Measurements from ENCODE around the gene NUBPL. TPM values are rescaled to one million over a fixed set of nuclear protein-coding genes. Genes with fewer than 3 reads are reported as not detected.
"Not testable (repeated sequence)": the region's sequence is repeated elsewhere in the genome, so short reads cannot be mapped to it uniquely, and the experiment has no call there.

The NUBPL gene
- total RNA-seq, 1 experiment from 2014 or later = 26.8 TPM

DNA sequence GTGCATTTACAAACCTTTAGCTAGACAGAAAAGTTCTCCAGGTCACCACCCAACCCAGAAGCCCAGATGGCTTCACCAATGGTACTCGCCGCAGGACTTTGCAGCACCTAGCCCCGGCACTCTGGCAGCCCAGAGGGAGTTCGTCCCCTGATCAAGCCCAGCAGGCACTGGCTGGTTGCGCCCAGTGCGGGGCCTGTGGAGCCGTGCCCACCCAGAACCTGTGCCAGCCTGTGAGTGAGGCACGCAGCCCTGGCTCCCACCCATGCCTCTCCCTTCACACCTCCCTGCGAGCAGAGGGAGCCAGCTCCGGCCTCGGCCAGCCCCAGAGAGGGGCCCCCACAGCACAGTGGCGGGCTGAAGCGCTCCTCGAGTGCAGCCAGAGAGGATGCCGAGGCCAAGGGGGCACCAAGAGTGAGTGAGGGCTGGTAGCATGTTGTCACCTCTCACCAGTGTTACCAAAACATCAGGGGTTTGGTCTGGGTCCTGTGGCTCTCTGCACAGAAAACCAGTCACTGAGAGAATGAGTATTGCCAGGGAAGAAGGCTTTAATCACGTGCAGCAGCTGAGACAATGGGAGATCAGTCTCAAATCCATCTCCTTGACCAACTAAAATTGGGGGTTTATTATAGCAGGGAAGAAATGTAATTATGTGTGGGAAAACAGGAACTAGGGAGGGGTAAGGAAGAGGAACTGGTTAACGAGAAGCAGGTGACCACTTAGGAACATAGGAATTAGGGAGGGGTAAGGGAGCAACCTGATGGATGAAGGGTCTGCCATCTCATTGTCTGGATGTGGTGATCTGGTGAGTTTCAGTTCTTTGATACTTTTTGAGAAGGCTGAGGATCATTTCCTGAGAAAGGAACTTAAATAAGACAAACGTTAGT is 151.3 kb downstream of the NUBPL start:
- in situ Hi-C loops (cut with HindIII; ENCODE audit: low sequenced_read_pairs) = no loop called here
- no peak for DNase-seq (ENCODE audit: low spot score)

DNA sequence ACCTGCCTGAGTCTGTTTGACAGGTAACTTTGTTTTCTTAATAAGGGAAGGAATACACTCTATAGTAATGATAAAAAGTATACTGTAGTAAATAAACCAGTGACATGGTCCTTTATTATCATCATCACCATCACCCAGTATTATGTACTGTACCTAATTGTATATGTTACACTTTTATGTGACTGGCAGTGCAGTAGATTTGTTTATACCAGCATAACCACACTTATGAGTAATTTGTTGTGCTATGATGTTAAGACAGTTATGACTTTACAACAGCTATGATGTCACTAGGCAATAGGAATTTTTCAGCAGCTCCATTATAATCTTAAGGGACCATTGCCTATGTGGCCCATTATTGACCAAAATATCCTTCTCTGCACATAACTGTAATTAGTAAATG is 155.0 kb downstream of the NUBPL start:
- in situ Hi-C loops (cut with HindIII; ENCODE audit: low sequenced_read_pairs) = no loop called here
- DNase-seq (ENCODE audit: low spot score) = no peak

DNA sequence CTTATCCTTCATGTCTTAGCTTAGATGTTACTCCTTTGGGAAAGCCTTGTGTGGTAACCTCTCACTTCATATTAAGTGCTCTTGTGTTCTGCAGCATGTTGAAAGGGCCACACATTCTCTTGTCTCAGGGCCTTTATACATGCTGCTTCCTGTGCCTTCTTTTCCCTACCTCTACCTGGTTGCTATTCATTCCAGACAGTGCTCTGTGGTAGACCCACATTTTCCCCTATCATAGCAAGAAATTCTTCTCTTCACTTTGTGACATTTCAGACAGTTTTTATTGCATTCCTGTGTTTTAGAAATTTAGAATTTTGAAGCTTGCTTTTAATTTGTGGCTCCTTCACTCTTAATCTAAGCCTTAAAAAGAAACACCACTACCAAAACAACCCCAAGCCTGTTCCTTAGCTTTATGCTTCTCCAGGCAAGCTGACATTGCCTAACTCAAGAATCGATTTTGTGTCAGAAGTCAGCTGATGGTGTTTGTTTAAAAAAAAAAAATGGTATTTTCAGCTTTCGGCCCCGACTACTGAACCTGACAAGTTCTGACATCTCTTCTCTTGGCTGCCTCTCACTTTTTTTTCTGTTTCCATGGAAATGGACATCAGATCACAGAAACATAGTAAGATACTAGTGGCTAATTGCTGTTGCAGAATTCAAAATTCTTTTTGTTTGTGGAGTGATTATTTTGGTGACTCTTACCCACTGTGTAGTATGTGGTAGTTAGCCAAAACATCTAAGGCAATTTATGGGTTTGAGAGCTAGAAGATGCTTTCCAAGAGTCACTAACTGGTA is 156.3 kb downstream of the NUBPL start:
- in situ Hi-C loops (cut with HindIII; ENCODE audit: low sequenced_read_pairs) = no loop called here
- no peak for DNase-seq (ENCODE audit: low spot score)

DNA sequence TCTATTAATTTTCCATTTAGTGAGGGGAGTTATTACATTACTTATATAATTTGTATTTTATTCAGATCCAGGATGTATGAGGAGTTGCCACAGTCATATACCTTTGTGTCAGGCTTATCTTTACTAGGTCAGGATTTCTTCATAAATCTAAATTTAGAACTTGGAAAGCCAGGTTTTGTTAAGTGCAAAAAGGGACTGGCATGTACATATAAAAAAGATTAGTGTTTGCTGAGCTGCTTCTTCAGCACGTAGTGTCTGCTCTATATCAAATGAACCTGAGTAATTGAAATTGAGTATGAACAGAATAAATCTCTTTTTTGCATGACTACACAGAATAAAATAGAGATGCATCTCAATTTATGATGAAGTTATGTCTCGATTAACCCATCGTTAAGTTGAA is 157.4 kb downstream of the NUBPL start:
- in situ Hi-C loops (cut with HindIII; ENCODE audit: low sequenced_read_pairs) = no loop called here
- DNase-seq (ENCODE audit: low spot score) = no peak

DNA sequence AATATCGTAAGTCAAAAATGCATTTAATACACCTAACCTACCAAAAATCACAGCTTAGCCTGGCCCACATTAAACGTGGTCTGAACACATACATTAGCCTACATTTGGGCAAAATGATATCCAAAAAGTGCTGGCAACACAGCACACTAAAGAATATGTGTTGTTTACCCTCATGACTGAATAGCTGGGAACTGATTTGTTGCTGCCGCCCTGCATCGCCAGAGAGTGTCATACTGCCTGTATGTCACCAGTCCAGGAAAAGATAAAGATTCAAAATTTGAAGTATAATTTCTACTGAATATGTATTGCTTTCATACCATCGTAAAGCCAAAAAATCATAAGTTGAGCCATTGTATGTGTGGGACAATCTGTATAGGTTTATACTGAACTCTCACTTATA is 157.8 kb downstream of the NUBPL start:
- in situ Hi-C loops (cut with HindIII; ENCODE audit: low sequenced_read_pairs) = no loop called here
- DNase-seq (ENCODE audit: low spot score) = no peak

DNA sequence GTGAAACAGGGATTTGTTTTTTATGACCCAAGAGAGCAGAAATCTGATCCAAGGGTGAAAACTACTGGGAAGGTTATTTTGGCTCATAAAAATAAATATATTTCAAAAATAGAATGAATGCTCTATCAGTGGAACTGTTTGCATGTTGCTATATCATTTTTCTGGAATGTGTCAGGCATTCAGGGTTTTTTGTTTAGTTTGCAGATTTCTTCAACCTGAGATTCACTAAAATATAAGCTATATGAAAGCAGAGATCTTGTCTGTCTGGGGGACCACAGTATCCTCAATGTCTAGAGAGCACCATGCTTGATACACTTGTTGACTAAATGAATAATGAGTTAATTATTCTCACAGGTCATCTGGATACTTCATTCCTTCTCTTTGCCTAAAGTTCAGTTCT is 165.1 kb downstream of the NUBPL start:
- in situ Hi-C loops (cut with HindIII; ENCODE audit: low sequenced_read_pairs) = no loop called here
- no peak for DNase-seq (ENCODE audit: low spot score)

DNA sequence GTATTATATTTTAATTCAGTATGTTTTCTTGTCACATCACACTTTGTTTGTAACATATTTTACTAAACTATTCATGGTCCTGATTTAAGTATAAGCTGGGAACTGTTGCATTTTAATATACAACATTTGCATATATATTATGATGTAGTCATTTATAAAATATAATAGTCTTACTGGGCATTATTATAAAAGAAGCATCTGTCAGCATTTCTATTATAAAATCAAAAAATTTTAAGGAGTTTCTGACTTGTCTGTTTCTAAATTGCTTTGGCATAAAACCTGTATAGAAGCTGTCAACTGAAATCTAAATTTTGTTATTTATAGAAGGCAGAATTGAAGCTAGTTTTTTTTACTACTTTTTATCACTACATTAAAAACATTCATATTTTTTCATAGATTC is 166.6 kb downstream of the NUBPL start:
- no peak for DNase-seq (ENCODE audit: low spot score)
- in situ Hi-C loops (cut with HindIII; ENCODE audit: low sequenced_read_pairs) = no loop called here

DNA sequence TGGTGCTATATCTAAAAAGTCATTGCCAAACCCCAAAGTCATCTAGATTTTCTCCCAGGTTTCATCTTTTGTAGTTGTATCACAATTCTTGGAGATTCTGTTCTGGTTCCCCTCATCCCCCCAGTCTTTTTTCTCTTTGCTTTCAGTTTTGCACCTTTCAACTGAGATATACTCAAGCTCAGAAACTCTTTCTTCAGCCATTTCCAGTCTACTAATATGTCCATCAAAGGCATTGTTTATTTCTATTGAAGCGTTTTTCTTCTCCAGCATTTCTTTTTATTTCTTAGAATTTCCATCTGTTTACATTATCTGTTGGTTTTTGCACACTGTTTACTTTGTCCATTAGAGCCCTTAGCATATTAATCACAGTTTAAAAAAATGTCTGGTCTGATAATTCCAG is 179.5 kb downstream of the NUBPL start:
- in situ Hi-C loops (cut with HindIII; ENCODE audit: low sequenced_read_pairs) = no loop called here
- no peak for DNase-seq (ENCODE audit: low spot score)

DNA sequence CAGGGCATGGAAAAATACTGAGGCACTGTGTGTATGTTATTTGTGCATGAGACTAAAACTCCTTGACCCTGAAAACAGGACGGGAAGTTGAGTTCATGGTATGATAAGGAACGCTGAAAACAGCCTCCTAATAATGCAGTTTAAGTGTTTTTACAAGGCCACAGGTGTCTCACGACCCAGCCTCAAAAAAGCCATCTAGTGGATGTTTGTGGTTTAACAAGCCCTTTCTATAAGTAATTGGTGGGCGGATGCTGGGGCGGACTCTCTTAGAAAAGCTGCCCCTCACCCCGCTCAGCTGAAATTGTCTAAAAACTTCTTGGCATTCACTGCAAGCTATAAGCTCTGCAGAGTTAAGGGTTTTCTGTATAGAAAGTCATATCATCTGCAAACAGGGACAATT is 184.5 kb downstream of the NUBPL start:
- DNase-seq (ENCODE audit: low spot score) = no peak

DNA sequence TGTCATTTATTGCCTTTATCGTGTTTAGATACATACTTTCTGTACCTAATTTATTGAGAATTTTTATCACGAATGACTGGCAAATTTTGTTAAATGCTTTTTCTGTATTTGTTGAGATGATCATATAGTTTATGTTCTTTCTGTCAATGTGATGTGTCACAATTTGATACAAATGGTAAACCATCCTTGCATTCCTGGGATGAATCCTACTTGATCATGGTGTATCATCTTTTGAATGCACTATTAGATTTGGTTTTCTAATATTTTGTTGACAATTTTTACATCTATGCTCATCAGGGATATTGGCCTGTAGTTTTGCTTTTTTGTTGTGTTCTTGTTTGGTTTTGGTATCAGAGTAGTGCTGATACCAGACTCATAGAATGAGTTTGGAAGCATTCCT is 185.1 kb downstream of the NUBPL start:
- DNase-seq (ENCODE audit: low spot score) = no peak
- in situ Hi-C loops (cut with HindIII; ENCODE audit: low sequenced_read_pairs) = no loop called here

More for the DNA sequence above, 184.5 kb downstream of the NUBPL start:
- in situ Hi-C loops (cut with HindIII; ENCODE audit: low sequenced_read_pairs) = no loop called here

DNA sequence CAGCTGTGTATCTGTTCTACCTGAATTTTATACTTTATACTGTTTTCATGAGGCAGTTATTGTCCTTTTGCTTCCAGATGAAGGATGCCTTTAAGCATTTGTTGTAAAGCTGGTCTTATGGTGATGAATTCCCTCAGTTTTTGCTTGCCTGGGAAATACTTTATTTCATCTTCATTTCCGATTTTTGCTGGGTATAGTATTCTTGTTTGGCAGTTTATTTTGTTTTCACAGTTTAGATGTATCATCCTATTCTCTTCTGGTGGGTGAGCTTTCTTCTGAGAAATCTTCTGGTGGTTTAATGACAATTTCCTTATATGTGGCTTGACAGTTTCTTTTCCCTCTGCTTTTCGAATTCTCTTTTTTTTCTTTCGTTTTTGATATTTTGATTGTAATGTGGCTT is 188.1 kb downstream of the NUBPL start:
- in situ Hi-C loops (cut with HindIII; ENCODE audit: low sequenced_read_pairs) = no loop called here
- no peak for DNase-seq (ENCODE audit: low spot score)

DNA sequence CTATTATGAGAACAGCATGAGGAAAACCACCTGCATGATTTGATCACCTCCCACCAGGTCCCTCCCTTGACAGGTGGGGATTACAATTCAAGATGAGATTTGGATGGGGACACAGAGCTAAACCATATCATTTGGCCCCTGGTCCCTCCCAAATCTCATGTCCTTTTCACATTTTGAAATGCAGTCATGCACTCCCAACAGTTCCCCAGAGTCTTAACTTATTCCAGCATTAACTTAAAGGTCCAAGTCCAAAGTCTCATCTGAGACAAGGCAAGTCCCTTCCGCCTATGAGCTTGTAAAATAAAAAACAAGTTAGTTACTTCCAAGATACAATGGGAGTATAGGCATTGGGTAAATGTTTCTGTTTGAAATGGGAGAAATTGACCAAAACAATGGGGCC is 189.8 kb downstream of the NUBPL start:
- DNase-seq (ENCODE audit: low spot score); in situ Hi-C loops (cut with HindIII; ENCODE audit: low sequenced_read_pairs): not testable (repeated sequence)

DNA sequence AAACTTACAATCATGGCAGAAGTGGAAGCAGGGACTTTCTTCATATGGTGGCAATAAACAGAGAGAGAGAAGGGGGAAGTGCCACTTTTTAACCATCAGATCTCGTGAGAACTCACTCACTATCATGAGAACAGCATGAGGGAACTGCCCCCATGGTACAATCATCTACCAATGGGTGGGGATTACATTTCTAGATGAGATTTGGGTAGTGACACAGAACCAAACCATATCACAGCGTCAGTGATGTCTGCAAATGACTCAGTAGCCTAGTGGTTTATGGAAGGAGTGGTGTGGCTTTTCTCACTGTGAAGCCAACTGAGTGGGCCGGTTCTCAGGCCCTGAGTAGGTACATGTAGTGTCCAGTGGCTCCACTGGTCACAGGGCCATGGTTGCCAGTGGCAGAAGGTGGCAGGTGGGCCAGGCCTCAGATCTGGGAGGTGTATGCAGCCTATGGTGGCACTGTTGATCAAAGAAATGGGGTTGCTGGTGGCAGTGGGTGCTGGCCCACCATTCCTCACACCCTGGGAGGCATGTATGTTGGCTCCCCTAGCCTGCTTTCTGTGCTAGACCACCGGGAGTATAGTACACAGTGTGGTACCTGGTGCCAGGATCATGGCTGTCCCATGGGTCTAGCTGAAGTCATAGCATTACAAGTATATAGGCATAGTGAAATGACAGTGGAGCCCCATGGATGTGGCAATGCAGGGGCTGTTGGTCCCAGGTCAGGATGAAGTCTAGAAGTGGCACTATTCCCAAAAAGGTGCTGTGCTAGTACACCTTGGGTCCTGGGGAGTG is 191.9 kb downstream of the NUBPL start:
- no peak for DNase-seq (ENCODE audit: low spot score)
- in situ Hi-C loops (cut with HindIII; ENCODE audit: low sequenced_read_pairs) = no loop called here

DNA sequence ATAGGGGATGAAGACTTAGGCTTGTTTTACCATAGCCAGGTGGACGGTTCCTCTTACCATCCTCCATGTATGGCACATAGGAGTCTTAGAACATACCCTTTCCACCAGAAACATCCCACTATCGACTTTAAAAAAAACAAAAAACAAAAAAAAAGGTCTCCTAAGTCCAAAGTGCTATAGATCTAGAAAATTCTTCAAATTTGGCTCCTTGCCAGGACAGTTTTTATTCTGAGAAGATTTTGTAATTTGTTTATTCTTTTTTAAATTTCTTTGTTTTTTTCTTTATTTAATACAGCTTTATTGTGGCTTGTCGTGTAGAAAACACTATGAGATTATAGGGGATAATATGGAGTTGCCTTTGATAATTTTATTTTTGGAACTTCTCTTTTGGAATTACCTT is 197.7 kb downstream of the NUBPL start:
- in situ Hi-C loops (cut with HindIII; ENCODE audit: low sequenced_read_pairs) = no loop called here
- no peak for DNase-seq (ENCODE audit: low spot score)

DNA sequence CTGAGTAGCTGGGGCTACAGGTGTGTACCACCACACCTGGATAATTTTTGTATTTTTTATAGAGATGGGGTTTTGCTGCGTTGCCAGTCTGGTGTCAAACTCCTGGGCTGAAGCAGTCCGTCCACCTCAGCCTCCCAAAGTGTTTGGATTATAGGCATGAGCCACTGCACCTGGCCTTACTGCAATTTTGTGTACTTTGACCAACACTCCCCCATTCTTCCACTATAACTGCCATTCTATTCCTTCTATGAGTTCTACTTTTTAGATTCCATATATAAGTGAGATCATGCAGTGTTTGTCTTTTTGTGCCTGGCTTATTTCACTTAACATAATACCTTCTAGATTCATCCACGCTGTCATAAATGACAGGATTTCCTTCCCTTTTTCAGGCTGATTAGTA is 199.1 kb downstream of the NUBPL start:
- DNase-seq (ENCODE audit: low spot score) = no peak
- in situ Hi-C loops (cut with HindIII; ENCODE audit: low sequenced_read_pairs) = no loop called here

DNA sequence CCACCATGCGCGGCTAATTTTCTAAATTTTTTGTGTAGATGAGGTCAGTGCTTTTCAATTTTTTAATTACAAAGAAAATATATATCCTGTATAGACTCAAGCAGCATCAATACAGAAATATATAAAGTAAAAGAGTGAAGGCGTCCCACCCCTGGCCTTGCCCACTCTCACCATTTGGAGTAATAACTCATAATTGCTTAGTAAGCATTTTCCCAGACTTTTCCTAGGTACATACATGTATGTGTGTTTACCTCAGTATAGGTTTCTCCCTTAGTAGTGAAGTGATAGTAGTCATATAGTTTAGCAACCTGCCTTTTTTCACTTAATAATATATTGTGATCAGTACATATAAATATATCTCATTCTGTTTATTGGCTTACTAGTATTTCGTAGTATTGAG is 200.1 kb downstream of the NUBPL start:
- no peak for DNase-seq (ENCODE audit: low spot score)
- in situ Hi-C loops (cut with HindIII; ENCODE audit: low sequenced_read_pairs) = no loop called here

DNA sequence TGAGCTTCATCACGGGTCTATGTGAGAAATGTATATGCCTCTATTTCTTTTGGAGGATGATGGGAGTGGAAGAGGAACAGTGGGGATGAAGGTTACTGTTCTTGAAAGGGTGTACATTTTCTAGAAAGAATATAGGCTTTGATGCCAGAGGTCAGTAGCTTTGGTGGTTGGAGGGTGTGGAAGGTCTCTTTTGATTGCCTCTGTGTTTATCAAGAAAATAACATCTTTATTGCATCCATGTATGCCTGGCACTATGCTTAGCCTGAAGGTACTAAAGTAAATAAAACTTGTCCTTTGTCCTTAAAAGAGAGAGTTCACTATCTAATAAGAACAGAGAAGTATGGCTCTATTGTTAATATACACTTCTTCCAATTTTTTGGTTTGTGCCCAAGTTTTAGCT is 201.8 kb downstream of the NUBPL start:
- in situ Hi-C loops (cut with HindIII; ENCODE audit: low sequenced_read_pairs) = no loop called here
- DNase-seq (ENCODE audit: low spot score) = no peak

DNA sequence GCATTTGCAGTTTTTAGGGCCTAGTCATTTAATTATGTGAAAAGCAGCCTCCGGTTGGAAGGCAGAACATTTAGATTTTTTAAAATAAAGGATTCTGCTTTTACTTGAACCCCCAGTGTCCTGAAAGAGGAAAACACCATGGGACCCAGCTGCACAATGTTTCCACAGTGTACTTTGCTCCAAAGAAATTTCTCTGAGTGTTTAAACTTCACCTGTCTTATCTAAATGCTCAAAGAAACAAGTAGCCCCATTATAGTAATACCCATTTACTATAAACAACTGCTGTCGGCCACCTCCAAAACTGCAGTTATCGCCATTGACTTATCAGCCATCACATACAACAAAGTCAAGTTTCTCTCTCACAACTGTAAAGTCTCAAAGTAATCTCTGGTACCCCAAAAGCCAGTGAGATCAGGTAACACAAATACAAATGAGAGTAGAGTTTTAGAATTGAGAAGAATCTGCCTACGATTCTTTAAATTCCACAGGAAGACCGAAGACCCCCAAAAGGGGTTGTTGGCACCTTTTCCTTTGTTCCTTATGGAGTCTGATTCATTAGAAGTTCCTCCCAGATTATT is 205.2 kb downstream of the NUBPL start:
- no peak for DNase-seq (ENCODE audit: low spot score)
- in situ Hi-C loops (cut with HindIII; ENCODE audit: low sequenced_read_pairs) = no loop called here

DNA sequence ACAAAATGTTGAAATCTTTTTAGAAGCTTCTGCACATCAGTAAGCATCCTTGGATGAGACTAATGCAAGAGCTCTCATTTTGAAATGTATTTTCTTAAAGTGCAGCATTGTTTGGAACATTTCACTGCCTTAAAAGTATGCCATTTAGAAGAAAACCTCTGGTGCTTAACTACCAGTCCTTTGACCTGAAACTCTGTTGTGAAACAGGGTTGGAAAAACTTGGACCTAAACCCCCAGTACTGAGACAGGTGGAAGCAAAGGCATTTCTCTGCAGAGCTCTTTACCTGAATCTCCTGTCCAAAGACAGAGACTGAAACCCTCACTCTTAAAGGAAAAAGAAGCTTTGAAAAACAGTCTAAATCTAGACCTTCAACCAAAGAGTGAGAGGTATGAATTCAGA is 207.2 kb downstream of the NUBPL start:
- in situ Hi-C loops (cut with HindIII; ENCODE audit: low sequenced_read_pairs) = no loop called here

More for the DNA sequence above, 207.2 kb downstream of the NUBPL start:
- DNase-seq (ENCODE audit: low spot score) = no peak
